ENCODE results near the gene LPP.
A peak's percentile ranks its signal among the peaks of the same experiment; 100 is the strongest.

Gene LPP

DNA sequence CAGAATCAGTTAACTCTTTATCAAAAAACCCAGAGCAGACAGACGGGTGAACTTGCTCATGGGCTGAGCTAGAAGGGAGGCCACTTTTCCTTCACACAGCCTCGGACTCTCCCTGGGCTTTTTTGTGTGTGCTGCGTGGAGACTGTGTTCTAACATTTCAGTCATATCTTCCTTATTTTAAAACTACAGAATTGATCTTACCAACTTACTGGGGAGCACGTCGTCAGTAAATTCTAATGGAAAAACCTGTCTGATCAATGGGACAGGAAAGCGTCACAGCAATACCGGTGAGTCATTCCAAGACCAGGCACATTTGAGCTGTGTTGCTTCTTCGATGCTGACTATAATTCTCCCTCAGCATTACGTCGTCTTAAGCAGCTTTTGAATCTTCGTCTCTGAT is 145.1 kb downstream of the LPP start:
- no peak for DNase-seq (ENCODE audit: low read depth)

DNA sequence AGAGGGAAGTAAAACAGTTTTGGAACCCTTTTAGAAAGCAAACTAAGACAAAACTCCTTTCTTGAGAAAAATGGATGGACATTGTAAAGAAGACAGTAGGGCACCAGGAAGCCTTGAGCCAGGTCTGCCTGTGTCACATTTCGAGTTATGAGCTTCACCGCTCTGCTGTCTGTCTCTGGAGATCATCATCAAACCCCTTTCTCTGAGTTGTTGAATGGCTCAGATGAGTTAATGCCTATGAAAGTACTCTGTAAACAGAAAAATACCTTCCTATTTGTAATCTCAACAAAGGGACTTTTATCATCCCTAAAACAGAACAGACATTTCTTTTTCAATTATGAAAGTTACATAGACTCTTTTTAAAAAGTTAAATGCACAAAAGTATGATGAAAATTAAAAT is 145.8 kb downstream of the LPP start:
- no peak for DNase-seq (ENCODE audit: low read depth)

DNA sequence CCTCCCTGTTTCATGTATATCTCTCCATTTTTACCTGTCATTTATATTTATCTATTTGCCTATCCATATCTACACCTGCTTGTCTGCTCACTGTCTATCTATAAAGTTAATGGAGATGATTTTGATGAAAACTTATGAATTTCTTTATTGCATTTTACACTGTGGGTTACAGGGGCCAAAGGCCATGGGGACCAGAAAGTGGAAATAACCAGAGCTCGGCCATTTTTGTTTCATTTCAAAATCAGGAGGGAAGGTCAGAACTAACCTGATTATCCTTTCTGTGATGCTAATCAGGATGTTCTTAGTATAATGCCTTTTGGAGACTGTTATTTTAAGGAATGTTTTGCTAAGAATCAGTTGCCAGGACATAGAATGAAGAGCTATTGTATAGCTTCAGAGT is 147.2 kb downstream of the LPP start:
- DNase-seq (ENCODE audit: low read depth), result no peak

DNA sequence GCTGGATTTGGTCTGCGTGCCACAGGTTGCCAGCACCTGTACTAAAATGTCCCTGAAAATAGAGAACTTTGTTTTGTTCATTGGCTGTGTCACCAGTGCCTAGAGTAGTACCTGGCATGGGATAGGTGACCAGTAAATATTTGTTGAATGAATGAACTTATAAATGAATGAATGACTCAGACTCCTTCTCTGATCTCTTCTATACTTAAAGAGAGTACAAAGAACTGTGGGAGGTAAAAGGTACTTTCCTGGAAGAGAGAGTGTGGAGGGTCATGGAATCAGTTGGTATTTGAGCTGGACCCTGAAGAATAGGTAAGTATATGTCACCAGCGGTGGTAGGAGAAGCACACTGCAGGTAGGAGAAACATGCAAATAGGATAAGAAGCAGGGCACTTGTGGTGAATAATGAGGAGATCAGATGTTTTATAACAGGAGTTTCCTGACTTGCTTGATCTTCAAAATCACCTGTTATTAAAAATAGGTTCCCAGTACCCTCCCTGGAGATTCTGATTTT is 149.4 kb downstream of the LPP start:
- DNase-seq (ENCODE audit: low read depth), result no peak

DNA sequence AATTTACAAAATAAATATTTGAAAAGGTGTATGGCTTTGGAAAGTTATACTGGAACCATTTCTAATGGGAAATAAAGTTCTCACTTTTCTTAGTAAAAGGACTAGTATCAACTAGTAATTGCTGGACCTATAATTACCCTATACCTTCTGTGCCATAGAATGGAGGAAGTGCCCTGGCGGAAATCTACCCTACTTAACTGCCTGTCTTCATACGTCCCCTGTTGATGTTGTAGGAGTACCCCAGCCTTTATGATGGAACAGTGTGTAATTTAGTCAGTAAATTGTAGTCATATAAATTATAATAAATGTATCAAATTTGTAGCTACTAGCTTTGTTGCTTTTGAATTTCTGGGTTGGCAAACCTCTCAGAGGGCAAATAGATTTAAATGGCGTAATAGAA is 149.9 kb downstream of the LPP start:
- DNase-seq (ENCODE audit: low read depth), result no peak

DNA sequence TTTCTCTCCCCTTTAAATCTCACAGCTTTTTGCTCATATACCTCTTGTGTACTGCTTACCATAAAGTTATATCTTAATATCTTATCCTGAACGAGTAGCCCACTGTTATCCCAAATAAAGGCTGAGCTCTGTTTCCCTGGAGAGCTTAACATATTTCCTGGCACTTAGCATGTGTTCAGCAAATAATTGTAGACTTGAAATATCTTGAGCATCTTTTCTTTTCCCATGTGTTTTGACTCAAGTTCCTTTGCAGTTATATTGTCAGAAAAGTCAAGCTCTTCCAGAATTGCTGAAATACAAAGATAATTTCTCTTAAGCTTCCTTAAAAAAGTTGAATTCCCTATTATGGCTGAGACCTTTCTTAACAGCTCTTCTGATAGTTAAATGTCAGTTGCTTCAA is 150.5 kb downstream of the LPP start:
- DNase-seq (ENCODE audit: low read depth), result no peak

DNA sequence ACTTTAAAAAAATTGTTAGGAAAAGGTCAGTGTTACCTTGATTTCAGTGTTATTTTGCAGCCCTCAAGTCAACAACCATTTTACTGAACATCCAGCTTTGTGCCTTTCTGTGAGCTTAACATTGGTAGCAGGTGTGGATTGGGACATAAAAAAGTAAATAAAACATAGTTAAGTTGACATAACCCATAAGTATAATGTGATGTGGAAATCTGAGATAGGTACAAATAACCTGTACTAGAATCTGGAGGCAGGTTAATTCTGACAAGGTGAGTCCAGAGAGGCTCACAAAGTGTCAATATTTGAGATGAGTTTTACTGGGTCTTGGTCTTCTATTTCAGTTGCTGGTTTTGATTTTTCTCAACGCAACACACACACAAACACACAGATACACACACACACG is 151.3 kb downstream of the LPP start:
- DNase-seq (ENCODE audit: low read depth), result no peak

DNA sequence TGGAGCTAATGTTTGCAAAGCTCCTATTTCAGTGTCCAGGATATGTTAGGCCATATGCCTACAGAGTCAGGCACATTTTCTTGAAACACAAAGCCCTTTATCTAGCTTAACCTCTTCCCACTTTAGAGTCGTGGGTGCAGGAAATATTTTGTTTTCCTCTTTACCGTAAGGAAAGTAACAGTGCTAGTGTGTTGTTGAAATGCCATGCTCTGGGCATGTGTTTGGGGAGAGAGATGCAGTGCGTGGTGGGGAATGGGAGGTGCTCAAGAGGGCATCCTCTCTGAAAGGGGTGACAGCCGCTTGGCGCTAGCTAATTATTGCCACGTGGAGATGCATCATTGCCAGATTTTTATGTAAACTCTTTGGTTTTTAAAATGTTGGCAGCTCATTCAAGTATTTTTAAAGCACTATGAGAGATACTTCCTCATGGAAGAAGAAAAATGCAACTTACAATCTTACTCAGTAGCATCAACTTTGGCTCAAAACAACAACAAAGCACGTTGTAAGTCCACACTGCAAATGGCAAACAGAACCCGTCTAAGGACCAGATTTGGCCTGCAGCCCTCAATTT is 152.6 kb downstream of the LPP start:
- no peak for DNase-seq (ENCODE audit: low read depth)

DNA sequence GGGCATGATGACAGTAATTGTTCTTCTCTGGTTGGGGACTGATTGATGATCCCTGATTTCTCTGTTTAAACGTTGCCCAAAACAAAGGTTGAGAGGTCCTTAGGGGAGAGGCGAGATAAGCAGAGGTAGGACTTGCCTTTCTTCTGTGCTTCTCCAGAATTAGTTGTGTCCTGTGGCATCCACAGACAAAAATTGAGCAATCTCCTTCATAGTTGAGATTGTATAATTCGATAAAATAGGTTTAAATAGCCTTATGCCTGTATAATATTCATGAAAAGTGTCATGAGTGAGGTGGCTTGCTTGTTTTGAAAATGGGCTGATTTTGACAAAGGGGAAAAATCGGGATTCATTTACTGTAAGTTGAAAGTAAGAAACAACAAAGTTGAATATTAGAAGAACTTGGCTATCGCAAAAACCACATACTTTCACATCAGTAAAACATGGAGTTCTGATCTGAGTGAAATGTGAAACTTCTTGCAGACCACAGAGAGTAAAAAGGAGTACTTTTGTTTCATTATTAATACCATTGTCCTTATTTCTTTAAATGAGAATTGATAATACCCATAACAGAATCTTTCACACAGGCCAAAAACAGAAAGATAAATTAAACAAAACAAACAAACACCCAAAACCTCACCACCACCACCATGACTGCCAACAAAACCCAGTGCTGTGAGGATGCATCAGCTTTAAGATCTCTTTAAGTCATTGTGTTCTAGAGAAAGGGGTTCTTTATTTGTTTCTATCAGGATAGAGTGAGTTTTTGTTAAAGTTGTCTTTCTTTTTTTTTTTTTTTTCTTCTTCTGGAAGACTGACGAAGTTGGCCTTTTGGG is 155.7 kb downstream of the LPP start:
- no peak for DNase-seq (ENCODE audit: low read depth)

DNA sequence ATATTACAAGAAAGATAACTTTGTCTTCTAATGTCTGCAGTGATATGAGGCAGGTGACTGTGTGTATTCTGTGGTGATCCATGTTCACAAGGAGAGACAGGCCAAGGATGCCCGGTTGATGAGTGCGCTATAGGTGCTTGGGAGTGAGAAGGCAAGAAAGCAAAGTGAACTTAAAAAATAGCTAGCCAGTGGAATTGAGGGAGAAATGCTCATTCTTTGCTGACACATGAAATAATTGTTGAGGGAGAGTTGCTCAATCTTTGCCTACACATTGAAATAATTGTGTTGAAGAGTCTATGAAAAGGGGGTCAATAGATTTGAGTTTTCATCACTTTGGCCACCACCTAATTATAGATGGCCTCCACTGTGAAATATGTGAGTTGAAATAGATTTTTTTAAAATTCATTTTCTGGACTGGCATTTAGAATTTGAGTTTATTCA is 156.3 kb downstream of the LPP start:
- no peak for DNase-seq (ENCODE audit: low read depth)

DNA sequence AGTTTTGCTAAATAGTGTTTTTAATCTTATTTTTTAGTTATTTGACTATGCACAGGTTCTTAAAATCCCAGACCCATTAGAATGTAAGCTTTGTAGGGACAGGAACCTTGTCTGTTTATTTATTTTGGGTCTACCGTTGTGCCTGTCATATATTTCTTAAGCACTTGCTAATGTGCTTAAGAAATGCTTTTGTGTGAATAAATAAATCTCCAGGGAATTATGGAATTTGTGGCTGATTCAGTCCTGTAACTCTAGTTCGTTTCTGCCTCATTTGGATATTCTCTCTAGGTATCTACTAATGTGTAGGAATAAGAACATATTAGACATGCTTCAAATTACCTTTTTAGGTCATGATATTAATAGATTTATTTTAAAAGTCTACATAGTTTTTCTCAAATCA is 161.6 kb downstream of the LPP start:
- no peak for DNase-seq (ENCODE audit: low read depth)

DNA sequence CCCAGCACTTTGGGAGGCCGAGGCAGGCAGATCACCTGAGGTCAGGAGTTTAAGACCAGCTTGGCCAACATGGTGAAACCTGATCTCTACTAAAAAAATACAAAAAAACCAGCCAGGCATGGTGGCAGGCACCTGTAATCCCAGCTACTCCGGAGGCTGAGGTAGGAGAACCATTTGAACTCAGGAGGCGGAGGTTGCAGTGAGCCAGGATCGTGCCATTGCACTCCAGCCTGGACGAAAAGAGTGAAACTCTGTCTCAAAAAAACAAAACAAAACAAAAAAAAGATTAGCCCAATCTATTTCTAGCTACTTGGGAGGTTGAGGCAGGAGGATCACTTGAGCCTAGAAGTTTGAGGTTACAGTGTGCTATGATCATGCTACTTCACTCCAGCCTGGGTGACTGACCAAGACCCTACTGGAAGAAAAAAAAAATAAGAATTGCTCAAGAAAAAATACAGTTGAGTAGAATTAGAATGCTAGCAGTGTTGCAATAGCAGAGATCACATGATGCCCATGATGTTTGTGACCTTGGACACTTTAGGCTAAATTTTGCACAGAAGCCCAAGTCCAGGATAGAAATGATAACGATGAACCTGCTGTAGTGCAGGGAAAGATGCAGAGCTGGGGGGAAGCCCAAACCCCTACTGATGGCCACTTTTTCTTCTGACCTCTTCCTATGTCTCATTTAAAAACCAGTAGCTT is 162.2 kb downstream of the LPP start:
- DNase-seq (ENCODE audit: low read depth), result no peak

DNA sequence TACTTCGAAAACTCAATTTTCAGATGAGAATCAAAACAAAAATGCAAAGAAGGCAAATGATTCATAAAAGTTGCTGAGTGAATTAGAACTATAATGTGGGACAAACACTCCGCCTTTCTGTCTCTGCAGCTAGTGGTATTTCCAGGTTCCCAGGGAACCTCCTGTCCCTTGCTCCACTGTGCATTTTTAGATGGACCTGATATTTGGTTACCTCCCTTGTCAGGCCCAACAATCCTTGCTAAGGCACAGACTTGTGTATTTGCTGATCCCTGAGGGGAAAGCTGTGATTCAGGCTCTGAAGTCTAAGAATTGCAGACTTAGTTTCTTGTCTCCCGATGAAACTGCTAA is 162.7 kb downstream of the LPP start:
- no peak for DNase-seq (ENCODE audit: low read depth)

DNA sequence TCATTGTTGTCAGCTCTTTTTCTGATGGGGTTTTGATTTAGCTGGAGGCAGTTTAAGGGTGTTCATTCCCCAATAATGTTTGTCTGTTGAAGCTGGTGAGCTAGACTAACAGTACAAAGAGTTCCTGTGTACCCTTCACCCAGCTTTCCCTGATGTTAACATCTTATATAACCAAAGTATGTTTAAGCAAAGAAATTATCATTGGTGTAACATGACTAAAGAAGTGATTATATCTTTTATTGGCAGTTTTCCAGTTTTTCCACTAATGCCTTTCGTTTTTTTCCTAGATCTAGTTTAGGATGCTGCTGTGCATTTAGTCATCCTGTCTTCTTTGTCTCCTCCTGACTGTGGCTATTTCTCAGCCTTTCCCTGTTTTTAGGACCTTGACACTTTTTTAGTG is 165.6 kb downstream of the LPP start:
- no peak for DNase-seq (ENCODE audit: low read depth)

DNA sequence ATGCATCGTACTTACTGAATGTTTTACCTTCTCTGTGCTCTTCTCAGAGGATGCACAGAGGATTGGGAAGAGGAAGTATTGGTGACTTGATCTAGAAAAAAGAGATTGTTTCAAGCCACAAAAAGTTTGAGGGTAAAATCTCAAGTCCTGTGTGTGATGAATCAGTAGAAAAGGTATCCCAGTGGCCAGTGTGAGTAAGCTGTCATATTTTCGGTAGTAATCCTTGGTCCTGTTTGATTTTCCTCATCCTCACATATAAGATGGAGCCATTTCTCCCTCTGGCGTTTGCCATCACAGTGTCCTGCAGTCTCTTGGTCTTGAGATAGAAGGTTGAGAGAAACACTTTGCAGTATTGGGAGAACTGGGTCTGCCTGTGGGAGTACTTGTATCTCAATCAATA is 166.8 kb downstream of the LPP start:
- DNase-seq (ENCODE audit: low read depth), result peak; percentile 50

DNA sequence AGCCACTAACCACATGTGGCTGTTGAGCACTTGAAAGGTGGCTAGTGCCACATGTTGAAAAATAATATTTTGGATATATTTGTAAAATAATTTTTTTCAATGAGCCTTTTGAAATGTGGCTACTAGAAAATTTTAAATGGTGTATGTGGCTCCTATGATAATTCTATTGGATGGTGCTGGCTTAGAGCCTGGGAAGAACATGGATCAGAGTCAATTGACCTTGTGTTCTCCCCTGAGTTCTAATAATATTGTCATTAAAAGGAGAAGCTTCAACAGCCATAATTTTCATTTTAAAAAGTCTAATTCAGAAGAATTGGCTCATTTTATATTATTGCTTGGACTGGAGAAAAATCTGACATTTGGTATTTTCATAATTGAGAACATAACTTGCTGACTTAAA is 167.3 kb downstream of the LPP start:
- no peak for DNase-seq (ENCODE audit: low read depth)

DNA sequence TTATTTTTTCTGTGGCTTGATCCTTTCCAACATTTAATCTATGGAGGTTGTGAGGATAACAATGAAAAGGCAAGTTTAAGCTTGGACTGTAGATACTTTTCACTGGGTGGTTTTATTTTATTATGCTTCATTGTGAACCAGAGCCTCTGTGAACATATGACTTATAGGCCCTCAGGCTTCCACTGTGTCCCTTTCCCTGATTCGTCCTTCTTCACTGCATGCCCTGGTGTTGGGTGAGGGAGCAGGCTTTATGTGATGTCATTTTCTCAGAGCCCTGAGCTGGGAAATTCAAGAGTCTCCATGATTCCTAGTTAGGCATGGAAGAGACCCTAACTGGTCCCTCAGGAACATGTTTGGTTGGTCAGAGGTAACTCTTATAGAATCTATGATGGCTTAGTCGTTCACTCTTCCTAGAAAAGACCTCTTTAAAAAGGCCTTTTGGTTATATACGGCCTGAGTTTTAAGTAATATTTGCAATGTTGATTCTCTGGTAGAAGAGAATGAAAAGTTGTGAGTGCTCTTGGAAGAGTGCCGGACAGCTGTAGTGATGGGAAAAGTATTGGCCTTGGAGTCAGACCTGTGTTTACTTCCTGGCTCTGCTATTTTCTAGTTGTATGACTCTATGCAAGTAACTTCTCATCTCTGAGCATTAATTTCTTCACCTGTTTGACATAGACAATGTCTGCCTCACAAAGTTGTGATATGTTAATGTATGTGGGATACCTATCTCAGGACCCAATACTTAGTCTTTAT is 168.4 kb downstream of the LPP start:
- DNase-seq (ENCODE audit: low read depth), result no peak

DNA sequence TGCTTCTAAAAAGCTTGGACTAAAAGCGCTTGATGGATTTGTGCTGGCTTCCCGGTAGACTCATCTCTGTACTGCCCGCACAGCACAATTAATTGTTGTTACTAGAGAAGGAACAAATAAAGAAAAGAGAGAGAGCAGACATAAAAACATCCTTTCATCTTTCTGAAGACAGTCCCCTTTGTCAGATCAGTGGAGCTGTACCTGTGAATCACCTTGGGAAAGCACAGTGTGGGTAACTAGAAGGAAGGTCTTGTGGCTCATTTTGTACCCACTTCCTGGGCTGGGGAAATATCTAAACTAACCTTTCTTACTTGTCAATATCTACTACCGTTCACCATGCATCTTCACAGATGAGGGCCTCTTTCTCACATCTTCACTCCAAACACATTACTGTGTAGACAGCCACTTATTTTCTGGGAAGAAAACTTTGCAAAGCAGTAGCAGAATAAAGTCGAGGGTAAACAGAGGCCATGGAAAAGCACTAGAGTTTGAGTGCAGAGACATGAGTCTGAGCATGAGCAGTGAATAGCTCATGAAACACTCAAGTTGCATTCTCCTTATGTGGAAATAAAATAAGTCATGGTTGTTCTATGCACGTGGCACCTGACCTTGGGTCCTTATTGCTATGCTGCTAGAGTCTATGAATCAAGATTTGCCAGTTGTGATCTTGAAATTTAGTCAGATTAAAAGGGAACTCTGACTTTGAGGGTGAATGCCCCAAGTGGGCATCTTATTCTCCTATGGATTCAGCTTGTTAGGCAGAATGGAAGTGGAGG is 169.3 kb downstream of the LPP start:
- no peak for DNase-seq (ENCODE audit: low read depth)

DNA sequence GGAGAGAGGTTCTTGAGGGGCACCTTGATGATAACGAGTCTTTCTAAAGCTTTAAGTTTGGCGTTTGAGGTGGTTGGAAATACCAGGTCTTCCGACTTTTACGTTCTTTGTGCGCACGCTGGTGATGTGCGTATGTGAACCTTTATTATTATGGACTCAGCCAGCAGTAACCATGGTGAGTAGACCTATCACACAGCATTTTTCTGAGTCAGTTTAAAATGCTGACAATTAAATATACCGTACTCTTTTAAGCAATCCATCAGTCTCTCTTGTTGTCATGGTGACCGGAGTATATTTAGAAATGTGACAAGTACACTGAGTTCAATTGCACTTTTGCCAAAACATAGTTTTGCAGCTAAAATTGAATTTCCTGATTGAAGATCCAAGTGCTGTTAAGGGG is 172.2 kb downstream of the LPP start:
- DNase-seq (ENCODE audit: low read depth), result no peak

DNA sequence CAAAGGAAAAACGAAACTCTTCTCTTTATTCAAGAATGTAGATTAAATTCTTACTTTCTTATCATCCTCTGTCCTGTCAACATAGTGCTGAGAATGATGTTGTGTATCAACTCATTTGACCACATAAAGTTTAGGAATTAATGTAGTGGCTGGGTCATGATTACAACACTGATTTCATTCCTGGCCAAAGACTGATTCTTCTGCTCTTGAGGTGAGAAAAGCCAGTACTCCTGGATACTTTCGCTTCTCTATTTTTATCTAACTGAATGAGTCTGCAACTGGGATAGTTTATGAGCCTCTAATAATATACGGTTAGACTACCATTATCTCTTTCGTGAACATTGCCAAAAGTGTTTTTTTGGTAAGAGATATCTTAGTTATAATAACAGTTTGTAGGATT is 173.0 kb downstream of the LPP start:
- DNase-seq (ENCODE audit: low read depth), result no peak

DNA sequence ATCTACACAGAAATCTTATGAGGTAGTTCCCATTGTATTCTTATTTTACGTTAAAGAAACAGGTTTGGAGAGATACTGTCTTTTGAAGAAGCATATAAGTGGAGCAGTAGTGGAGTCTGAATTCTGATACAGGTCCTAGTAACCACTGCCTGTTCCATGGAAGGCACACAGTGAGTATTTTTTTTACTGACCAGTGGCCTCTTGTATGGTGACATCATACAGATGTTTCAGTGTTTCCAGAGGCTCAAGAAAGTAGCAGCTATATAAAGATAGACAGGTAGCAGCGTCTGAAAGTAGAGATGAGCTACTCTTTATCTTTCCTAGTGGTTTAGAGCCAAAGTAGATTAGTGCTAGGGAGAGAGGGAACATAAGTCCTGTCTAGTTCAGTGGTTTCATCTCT is 173.5 kb downstream of the LPP start:
- no peak for DNase-seq (ENCODE audit: low read depth)

DNA sequence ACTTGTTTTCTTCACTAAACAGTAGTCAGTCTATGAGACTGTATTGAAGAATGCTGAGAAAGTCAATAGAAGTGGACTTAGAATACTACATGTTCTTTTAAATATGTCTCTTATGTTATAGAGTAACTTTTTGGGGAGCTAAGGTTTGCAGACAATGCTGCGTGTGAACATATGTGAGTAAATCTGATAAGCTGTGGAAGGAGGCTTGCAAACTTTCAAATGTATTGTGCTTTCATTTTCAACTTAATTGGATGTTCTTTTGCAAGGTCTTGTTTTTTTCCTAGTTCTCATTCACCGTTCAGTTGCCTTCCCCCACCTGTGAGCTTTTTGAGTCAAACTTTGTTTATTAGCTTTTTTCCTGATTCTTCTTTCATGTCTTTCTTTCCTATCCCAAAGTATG is 176.2 kb downstream of the LPP start:
- no peak for DNase-seq (ENCODE audit: low read depth)
